HG03378 (cell line): ENCODE results near the gene RPS4Y1.
"Not testable (repeated sequence)": the region's sequence is repeated elsewhere in the genome, so short reads cannot be mapped to it uniquely, and the experiment has no call there.

Experiments used
- ATAC-seq: cut with Tn5 transposase; IDR thresholded peaks from one replicate; pipeline ENCODE4 v1.9.1; 2021; ENCODE audit warnings: mild to moderate bottlenecking, moderate library complexity; ENCODE audit not compliant: unreplicated experiment

Gene RPS4Y1

DNA sequence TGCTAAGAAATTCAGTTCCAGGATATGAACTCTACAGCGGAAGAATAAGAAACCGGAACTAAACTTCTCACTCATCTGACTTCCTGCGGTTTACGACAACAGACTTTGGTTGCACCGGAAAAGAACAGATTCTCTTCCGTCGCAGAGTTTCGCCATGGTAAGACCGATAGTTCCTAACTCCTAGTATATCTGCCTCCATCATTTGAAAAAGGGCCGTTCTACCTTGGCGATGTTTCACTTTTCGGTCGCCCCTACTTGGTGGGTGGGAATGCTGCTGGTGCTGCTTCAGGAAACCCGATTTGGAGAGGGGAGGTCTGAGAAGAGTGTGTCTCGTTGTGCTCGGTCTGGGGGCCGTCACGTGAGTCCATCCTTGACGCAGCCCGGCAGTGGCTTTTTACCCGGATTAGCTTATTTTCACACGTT, at the start of gene RPS4Y1:
Gene RPS4Y1, plus strand, starts transcription at position 132 of the 423 bp plus-strand sequence. Its CDS starts 23 bp downstream, at position 155.
- ATAC-seq: no peak

DNA sequence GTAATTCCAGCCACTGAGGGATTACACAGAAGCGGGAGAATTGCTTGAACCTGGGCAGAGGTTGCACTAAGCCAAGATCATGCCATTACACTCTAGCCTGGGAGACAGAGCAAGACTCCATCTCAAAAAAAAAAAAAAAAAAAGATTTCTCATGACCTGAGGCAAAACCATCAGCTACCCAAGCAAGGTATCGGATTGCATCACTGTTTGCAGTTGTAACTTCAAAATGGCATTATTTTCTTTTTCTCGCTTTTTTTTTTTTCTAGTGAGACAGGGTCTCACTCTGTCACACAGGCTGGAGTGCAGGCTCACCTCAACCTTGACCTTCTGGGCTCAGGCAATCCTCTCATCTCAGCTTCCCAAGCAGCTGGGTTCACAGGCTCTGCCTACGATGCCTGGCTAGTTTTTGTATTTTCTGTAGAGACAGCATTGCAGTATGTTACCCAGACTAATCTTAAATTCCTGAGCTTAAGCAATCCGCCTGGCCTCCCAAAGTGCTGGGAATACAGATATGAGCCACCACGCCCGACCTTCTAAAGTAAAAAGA, 44.4 kb upstream of the RPS4Y1 start:
- no peak for ATAC-seq

DNA sequence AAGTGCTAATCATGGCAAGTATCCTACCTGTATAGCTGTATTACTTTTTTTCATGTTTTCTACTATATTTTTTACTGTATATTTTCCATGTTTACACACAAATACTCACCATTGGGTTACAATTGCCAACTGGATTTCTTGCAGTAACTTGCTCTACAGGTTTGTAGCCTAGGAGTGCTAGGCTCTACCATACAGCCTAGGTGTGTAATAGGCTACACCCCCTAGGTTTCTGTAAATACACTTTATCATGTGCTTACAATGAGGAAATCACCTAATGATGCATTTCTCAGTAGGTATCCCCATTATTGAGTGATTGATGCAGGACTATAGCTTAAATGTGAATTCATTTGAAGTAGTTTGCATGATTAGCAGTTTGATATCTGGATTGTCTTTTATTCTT, 43.4 kb upstream of the RPS4Y1 start:
- ATAC-seq: no peak

DNA sequence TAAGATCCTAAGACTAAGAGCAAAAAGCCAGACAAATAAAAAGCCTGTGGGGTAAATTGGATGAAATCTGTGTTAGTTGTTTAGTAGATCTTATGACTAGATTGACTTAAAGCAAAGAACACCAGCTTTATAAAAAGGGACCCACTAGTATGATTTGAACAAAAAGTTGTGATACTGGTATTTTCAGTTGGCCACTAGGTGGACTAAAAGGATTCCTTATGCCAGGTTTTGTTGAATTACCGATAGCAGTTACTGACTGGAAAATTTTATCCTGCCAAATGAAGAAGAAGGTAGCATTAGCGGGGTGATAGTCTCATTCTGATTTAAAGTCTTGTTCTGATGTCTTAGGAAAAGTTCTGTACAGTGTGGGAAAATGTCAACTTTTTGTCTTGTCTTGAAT, 41.2 kb upstream of the RPS4Y1 start:
- ATAC-seq: no peak

DNA sequence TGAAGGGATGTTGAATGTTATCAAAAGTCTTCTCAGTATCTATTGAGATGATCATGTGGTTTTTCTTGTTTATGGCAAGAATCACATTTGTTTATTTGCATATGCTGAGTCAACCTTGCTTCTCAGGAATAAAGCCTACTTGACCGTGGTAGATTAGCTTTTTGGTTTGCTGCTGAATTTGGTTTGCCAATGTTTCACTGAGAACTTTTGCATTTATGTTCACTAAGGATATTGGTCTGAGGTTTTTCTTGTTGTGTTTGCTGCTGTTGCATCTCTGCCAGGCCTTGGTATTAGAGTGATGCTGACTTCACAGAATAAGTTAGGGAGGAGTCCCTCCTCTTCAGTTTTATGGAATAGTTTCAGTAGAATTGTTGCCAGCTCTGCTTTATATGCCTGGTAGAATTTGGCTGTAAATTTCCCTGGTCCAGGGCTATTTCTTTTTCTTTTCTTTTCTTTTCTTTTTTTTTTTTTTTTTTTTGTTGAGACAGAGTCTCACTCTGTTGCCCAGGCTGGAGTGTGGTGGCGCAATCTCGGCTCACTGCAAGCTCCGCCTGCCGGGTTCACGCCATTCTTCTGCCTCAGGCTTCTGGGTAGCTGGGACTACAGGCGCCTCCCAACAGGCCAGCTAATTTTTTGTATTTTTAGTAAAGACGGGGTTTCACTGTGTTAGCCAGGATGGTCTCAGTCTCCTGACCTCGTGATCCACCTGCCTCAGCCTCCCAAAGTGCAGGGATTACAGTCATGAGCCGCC, 24.1 kb upstream of the RPS4Y1 start:
- not testable (repeated sequence) for ATAC-seq

DNA sequence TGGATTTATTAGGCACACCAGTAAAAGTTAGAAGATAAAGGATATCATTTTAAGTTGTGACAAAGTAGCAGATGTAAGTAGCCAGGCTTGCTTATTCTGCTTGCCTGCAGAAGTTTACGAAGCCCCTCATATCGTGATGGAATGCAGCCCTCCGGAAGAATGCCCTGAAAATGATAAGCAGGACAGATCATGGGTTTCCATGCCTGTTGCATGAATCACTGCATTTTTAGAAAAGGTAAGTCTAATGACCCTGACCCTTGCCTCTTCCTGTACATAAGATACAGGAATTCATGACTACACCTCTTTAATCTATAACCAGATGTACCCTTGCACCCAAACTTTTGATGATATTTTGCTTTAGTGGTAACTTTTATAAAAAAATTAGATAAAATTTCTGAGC, 16.9 kb upstream of the RPS4Y1 start:
- no peak for ATAC-seq

DNA sequence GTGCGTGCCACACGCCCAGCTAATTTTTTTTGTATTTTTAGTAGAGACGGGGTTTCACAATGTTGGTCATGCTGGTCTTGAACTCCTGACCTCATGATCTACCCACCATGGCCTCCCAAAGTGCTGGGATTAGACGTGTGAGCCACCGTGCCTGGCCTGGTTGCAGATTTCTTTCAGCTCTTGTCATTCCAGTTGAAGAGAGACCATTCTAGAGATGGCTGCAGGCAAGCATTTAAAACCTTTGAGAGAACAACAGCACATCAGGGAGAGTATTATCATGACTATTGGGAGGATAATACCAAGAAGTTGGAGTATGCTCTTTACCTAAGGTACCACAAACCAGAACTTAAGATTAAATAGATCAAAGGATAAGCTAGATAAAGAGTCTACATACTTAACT, 12.9 kb upstream of the RPS4Y1 start:
- ATAC-seq: no peak

DNA sequence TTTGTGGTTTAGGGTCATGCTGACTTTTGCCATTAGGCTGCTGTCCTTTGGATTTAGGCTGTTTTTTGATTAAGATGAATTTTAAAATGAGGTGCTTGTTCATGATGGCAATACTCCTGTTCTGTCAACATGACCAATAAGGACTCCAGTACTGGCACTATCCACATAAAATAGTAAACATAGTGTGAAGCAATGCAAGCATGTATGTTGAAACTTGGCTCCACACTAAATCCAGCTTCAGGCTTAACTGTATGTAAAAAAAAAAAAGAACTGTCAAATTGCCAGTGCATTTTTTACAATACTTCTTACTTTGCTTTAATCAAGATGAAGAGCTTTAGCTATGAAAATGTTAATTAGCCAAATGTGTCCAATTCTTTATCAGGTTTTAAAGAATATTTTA, 6.2 kb upstream of the RPS4Y1 start:
- ATAC-seq: no peak

DNA sequence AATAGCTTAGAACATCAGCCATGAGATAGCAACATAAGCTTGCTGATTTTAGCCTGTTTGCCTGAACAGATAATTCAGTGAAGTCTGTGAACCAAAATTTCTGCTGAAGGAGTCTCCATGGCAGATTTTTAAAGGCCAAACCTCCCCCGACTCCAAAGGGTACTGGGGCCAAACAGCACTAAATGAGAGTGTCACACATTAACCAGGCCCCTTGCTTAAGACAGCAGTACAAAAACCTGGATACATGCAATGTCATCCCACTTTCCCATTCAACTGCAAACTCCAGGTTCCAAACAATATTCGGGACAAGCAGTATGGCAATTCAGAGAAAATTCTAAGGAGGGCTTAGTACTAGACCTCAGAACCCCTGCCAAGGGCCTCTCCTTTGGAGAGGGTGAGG, 4.3 kb upstream of the RPS4Y1 start:
- ATAC-seq: no peak

DNA sequence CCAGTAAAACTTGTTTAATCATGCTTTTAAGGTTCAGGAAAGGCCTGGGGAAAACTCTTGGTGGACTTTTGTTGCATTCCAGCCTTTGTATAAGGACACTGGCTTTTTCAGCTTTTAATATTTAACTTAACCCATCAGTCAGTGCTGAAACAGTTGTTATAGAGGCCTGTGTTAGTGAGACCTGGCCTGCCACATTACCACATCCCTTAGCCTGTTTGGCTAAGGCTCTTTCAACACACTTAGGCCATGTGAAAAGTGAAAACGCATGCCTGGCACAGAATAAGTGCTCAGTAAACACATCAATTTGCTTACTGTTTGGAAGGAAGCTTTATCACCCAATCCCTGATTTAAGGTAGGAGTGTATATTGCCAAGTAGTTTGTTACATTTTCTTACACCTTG, 3.5 kb upstream of the RPS4Y1 start:
- no peak for ATAC-seq

DNA sequence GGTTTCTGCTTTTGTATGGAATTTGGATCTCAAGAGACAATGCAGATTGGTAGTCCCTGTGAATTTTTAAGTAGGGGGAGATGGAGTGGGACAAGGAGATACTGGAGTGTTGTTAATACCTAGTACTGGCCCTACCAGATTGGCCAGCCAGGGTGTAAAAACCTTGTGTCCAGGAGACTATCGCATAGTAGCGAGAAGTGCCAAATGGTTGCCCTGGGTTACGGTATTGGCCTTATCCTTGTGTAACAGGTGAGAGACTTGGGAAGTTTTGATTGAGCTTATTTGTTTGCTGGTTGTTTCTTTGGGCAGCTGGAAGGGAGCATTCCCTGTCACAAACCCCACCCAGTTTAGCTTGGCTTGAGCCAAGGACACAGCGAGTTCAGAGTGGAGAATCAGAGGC, 5.4 kb downstream of the RPS4Y1 start:
- no peak for ATAC-seq

DNA sequence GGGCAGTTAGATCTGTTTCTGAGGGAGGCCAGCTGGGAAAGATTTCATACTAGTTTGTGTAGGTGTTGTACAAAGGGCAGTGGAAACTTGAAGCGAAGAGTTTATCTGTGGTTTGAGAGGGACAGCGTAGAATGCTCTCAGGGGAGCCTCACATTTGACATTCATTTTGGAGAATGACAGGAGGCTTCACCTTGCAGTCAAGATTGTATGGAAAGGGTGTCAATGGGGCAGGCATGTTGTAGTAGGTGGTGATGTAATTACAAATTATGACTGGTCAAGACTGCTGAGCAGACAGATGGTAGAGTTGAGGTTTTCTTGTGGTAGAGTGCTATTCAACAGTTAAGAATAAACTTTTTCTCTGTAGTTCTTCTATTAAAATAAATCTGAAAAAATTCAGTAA, 7.0 kb downstream of the RPS4Y1 start:
- ATAC-seq: no peak

DNA sequence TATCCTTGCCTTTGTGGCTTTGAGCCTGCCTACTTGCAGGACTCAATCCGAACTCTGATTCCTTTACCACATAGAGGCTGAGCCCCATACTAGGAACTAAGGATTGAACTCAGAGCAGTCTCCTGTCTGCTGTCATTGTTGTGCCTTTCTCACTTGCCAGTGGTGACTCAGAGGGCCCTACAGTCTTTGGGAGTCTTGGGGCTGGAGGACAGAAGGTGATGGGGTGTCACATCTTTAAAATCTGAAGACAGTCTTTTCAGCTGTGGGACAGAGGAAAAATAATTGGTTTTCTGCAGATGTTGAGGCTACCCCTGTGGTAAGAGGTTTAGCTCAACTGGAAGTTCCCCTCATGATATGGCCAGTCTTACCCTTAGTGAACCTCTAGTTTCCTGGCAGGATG, 8.0 kb downstream of the RPS4Y1 start:
- no peak for ATAC-seq

DNA sequence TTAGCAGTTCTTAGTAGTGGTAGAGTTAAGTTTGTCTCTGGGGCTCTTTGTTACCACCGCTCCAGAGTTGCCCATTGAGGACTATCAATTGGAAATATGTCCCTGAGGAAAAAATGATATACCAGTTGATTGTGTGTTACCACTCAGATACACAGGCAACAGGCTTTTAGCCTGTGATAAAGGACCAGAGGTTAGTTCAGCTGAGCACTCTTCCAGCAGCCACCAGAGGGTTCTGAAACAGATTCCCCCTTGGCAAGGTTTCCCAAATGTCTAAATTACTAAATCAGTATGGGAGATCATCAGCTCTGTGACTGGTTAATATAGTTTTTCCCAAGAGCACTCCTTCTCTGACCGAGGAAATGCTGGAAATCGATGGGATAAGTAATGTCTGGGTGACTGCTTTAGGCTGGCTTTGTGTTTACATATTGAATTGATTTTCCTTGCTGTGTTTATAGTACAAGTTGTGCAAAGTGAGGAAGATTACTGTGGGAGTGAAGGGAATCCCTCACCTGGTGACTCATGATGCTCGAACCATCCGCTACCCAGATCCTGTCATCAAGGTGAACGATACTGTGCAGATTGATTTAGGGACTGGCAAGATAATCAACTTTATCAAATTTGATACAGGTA, 12.9 kb downstream of the RPS4Y1 start:
- no peak for ATAC-seq

DNA sequence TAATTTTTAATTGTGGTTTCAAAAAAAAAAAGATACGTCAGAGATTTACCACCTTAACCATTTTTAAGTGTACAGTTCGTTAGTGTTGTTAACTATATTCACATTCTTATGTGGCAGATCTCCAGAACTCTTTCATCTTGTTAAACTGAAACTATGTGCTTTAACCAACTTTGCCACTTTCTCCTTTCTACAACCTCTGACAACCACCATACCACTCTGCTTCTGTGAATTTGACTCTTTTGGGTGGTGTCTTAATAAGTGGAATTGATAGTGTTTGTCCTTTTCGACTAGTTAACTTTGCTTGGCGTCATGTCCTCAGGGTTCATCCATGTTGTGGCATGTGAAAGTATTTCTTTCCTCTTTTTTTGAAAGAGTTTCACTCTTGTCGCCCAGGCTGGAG, 15.7 kb downstream of the RPS4Y1 start:
- no peak for ATAC-seq

DNA sequence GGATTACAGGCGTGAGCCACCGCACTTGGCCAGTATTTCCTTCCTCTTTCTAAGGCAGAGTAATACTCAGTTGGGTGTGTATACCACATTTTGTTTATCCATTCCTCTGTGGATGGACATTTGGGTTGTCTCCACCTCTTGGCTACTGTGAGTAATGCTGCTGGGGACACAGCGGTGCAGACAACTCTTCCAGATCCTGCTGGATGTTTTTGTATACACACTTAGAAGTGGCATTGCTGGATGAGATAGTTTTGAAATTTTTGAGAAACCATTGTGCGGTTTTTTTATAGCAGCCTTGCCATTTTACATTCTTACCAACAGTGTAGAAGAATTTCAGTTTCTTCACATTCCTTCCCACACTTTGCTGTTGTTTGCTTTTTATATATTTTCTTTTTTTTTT, 16.3 kb downstream of the RPS4Y1 start:
- no peak for ATAC-seq

DNA sequence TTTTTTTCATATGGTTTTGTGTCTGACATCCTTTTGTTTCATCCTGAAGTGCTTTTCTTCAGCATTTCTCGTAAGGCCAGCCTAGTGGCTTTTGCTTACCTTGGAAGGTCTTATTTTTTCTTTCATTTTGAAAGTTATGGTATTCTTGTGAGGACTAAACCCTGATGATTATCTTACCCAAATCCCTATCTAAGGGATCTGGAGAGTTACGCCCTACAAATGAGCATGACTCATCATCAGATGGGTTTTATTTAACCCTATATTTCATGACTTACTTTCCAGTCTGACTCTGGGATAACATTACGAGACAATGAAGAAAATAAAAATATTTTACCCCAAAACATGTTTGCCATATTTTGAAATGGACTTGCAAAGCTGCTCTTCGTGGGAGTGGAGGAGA, 18.4 kb downstream of the RPS4Y1 start:
- no peak for ATAC-seq

DNA sequence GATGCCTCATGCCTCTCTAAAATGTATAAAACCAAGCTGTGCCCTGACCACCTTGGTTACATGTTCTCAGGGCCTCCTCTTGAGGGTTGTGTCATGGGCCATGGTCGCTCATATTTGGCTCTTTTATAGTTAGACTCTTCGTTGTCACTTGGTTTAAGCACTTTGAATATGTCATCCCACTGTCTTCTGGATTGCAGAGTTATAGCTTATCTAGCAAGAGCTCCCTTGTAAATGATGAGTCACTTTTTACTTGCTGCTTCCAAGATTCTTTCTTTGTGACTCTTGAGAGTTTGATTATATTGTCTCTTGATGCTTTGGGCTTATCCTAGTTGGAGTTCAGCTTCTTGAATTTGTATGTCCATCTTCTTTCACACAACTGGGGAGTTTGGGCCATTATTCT, 19.1 kb downstream of the RPS4Y1 start:
- no peak for ATAC-seq

DNA sequence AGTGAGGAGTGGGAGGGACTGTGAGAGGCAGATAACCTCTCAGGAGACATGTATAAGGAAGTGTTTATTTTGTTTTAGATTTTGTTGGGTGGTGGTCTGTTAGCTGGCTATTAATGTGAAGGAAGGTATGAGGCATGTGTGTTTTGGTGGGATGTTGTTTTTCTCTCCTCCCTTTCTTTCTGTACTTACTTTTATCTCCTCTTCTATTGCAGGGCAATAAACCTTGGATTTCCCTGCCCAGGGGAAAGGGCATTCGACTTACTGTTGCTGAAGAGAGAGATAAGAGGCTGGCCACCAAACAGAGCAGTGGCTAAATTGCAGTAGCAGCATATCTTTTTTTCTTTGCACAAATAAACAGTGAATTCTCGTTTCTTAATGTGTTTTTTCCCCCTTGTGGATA, 25.2 kb downstream of the RPS4Y1 start:
- ATAC-seq: no peak

DNA sequence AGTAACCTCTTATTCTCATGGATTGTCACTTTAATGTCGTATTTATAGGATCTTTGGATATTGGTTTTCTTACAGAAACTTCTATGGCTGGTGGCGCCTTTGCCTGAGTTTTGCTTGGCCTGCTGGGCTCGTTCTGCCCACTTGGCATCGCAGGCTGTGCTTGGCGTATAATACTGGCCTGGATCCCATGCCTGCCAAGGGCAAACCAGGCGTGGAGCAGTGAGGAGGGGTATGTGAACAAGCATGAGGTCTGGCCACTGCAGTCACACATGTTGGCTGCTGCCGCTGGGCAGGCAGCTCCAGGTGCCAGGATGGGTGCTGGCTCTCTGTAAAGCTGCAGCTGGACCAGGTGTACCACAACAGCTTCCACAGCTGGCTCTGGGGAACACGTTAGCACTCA, 26.1 kb downstream of the RPS4Y1 start:
- ATAC-seq: no peak

DNA sequence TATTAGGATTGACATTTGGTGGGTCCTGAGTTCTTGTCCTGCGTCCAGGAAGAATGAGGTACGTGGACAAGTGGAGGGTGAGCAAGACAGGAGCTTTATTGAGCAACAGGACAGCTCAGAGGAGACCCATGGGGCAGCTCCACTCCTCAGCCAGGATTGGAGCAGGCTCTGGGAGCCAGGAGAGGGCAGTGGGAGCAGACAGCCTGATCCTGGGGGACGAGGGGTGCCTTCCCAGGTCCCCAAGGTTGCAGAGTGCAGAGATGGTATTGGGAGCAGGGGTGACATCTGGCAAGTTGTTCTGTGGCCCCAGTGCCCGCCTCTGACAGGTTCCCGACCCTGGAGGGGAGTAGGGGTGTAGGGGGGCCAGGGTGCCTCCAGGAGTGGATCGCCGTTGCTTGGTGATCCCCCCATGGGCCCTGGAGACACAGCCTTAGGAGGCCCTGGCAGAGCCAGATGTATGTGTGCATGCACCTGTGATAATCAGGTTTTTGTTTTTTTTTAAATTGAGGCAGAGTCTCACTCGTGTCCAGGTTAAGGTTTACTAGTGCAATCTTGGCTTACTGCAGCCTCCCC, 26.7 kb downstream of the RPS4Y1 start:
- ATAC-seq: no peak

DNA sequence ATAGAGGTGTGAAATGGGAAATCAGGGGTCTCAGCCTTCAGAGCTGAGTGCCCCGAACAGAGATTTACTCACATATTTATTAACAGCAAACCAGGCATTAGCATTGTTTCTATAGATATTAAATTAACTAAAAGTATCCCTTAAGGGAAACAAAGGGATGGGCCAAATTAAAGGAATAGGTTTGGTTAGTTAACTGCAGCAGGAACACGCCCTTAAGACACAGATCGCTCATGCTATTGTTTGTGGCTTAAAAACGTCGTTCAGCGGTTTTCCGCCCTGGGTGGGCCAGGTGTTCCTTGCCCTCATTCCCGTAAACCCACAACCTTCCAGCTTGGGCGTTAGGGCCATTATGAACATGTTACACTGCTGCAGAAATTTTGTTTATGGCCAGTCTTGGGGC, 30.8 kb downstream of the RPS4Y1 start:
- not testable (repeated sequence) for ATAC-seq
